RWPE2 (cell line): ENCODE measurements around the gene SEMA3A.
A peak's percentile ranks its signal among the peaks of the same experiment; 100 is the strongest.
"Not testable (repeated sequence)": the region's sequence is repeated elsewhere in the genome, so short reads cannot be mapped to it uniquely, and the experiment has no call there.

Source experiments
- ATAC-seq: fragments of 200-7000 bp; cut with Tn5 transposase; 3 replicates; pipeline ENCODE4 v1.9.1; 2021; ENCODE audit warnings: low read depth
- DNase-seq: peaks from one replicate; pipeline ENCODE4 v3.0.0-alpha.2; 2020; ENCODE audit warnings: low spot score
- H3K27ac ChIP-seq: fragments of 450-650 bp; 2 replicates; pipeline ENCODE4 v1.5.1; 2017; ENCODE audit warnings: mild to moderate bottlenecking; ENCODE audit not compliant: poor library complexity, severe bottlenecking
- H3K27me3 ChIP-seq: fragments of 250-450 bp; sonication (Bioruptor Pico); 2 replicates; pipeline ENCODE4 v1.5.1; 2021; ENCODE audit warnings: mild to moderate bottlenecking, moderate library complexity; ENCODE audit not compliant: insufficient read depth, poor library complexity, severe bottlenecking
- H3K36me3 ChIP-seq: fragments of 250-450 bp; sonication (Bioruptor Pico); 2 replicates; pipeline ENCODE4 v1.5.1; 2020; ENCODE audit warnings: low read depth, mild to moderate bottlenecking, moderate library complexity
- H3K4me1 ChIP-seq: fragments of 250-450 bp; sonication (Bioruptor Pico); 2 replicates; pipeline ENCODE4 v1.5.1; 2021; ENCODE audit warnings: mild to moderate bottlenecking, moderate library complexity; ENCODE audit not compliant: insufficient read depth, poor library complexity, severe bottlenecking
- H3K4me3 ChIP-seq: fragments of 250-450 bp; sonication (Bioruptor Pico); 2 replicates; pipeline ENCODE4 v1.5.1; 2021; ENCODE audit warnings: mild to moderate bottlenecking, moderate library complexity; ENCODE audit not compliant: severe bottlenecking
- H3K9me3 ChIP-seq: fragments of 250-450 bp; sonication (Bioruptor Pico); 2 replicates; pipeline ENCODE4 v1.5.1; 2021; ENCODE audit warnings: mild to moderate bottlenecking, moderate library complexity; ENCODE audit not compliant: severe bottlenecking
- CTCF ChIP-seq: fragments of 450-650 bp; IDR thresholded peaks from one replicate; pipeline ENCODE4 v1.5.1; 2017; ENCODE audit warnings: mild to moderate bottlenecking, moderate library complexity; ENCODE audit not compliant: poor library complexity, severe bottlenecking

SEMA3A gene

DNA sequence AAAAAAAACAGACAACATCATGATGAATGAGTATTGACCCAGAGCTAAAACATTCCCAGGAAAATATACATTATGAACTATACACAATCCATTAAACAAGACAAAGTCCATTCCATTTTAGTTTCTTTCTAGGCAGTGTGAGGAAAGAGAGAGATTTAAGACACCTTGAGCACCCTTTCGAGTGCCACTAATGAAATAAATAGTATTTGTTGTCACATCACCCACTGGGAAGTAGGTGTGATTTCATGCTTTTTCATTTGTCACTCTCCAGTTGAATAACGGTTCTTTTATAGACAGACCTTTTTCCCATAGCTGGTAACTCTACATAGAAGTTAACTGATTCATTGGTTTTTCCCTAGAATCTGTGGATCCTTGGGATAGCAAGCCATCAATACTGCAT, 29.9 kb upstream of the SEMA3A start:
- Histone ChIP-seq H3K27ac (no peak overlapping the region), H3K36me3 (no peaks in the 10 kb centered on the region), H3K9me3 (no peaks in the 10 kb centered on the region), H3K4me1 (peaks cover 3% of the 10 kb centered on the region), H3K4me3 (no peak overlapping the region), H3K27me3 (no peaks in the 10 kb centered on the region)
- TF ChIP-seq CTCF = no peak
- ATAC-seq (no peak), DNase-seq (no peak)

DNA sequence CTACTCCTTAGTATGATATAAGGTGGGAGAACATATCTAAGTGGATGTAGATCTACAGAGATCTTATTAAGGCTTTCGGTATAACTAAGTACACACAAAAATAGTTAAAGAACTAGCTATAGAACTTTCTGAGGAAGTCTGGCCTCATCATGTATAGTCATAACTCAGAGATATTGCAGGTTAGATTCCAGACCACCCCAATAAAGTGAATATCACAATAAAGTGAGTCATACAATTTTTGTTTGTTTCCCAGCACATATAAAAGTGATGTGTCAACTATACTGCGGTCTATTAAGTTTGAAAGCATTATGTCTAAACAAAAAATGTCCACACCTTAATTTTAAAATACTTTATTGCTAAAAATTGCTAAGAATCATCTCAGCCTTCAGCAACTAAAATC, 24.7 kb upstream of the SEMA3A start:
- TF ChIP-seq CTCF = no peak
- no peaks in the 10 kb centered on the region for H3K27me3 ChIP-seq
- peak; percentile 82 for ATAC-seq
- no peak overlapping the region for H3K4me3 ChIP-seq
- H3K27ac ChIP-seq = peak overlapping the region; percentile 57
- H3K36me3 ChIP-seq = no peaks in the 10 kb centered on the region
- H3K4me1 ChIP-seq = peaks cover 18% of the 10 kb centered on the region
- DNase-seq = no peak
- H3K9me3 ChIP-seq = no peaks in the 10 kb centered on the region

GRCh38 chr7:84218681-84219080, 24.1 kb upstream of the SEMA3A start:
- DNase-seq (no peak), ATAC-seq (peak; percentile 80)
- no peak for TF ChIP-seq CTCF
- Histone ChIP-seq H3K27ac (peak overlapping the region; percentile 57), H3K27me3 (no peaks in the 10 kb centered on the region), H3K9me3 (no peaks in the 10 kb centered on the region), H3K36me3 (no peaks in the 10 kb centered on the region), H3K4me3 (no peak overlapping the region), H3K4me1 (peaks cover 18% of the 10 kb centered on the region)

GRCh38 chr7:84216472-84216871, 21.9 kb upstream of the SEMA3A start:
- Histone ChIP-seq H3K27ac (no peak overlapping the region), H3K4me3 (no peak overlapping the region), H3K36me3 (no peaks in the 10 kb centered on the region), H3K4me1 (peaks cover 18% of the 10 kb centered on the region), H3K9me3 (no peaks in the 10 kb centered on the region), H3K27me3 (no peaks in the 10 kb centered on the region)
- TF ChIP-seq CTCF = no peak
- DNase-seq = no peak
- ATAC-seq = no peak

- not testable (repeated sequence) for ATAC-seq, H3K27ac ChIP-seq, H3K9me3 ChIP-seq, H3K27me3 ChIP-seq, H3K4me3 ChIP-seq, H3K36me3 ChIP-seq, DNase-seq
- H3K4me1 ChIP-seq = peaks cover 17% of the 10 kb centered on the region
Measured at GRCh38 chr7:84214757-84215156, 20.2 kb upstream of the SEMA3A start.
